ENCODE measurements around the gene TSEN34.
"Not testable (repeated sequence)": the region's sequence is repeated elsewhere in the genome, so short reads cannot be mapped to it uniquely, and the experiment has no call there.

TSEN34 gene

DNA sequence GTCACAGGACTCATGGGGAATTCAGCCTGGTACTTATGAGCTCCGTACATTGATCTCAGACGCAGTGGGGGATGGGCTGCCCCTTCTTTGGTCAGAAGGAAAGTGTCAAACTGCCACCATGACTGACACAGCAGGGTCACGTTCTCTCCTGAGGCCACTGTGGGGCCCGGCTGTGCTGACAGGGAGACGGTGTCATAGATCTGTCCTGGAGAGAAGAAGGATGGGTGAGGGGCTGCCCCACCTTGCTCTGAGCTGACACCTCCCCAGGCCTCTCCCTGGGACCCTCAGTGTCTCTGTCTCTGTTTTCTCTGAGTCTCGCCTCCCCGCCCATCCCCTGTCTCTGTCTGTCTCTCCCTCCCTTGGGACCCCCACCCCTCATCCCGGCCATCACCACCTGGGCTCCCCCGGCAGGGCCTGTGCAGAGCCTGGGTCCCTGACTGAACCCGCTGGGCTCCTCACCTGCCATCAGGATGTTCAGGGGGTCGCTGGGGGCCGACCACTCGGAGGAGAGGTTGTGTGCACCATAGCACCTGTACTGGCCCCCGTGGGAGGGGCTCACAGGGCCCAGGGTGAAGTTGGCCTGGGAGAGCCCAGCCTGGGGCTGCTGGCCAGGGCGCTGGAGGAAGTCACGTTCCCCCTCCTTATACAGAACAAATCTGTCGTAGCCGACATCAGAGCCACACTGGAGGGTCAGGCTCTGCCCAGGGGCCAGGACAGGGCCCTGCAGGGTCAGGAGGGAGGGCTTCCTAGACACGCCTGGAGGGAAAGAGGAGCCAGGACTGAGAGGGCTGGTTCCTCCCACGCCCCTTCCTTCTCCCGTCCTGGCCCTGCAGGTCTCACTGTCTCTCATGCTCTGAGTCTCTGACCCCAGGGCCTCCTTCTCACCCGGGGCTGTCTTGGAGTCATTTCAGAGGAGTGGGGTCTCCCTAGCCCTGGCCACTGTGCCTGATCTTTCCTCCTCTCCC, 49.5 kb downstream of the TSEN34 start:
- not testable (repeated sequence) for DNase-seq

DNA sequence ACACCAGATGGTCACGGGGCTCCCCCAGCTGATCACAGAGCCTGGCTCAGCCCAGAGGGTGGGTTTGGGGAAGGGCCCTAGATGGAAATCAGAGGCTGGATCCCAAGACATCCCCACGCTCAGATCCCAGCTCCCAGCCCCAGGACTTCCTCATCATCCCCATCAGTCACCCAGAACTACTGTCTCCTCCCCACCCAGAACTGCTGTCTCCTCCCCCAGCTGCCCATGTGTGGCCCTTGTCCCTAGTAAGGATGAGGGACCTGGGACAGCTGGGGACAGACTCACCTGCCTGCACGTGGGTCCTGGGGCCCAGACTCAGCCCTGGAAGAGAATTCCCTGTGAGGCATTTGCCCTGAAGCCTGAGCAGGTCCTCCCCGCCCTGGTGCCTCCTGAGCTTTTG, 51.1 kb downstream of the TSEN34 start:
- DNase-seq, result not testable (repeated sequence)

DNA sequence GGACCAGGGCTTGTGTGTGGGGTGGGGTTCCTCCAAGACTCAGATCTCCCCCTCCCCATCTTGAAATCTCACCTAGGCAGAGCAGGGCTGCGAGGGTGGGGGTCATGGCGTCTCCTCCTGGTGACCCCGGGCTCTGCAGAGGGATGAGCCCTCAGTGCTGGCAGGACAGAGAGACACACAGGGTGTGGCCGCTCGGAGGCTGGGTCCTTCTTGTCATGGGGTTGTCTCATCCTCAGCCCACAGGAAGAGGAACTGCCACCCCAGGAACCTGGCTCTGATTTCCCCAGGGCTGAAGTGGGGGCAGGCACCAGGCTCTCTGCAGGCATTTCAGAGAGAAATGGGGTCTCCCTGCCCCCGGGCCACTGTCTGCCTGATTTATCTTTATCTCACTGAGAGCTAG, 51.5 kb downstream of the TSEN34 start, which contains the start of gene LILRA6:
Gene LILRA6, minus strand, starts transcription at position 145 of the 400 bp plus-strand sequence.
- DNase-seq, result not testable (repeated sequence)

GRCh38 chr19:54243809-54244208, 52.7 kb downstream of the TSEN34 start:
- DNase-seq, result not testable (repeated sequence)

All from 8988T (cell line).